Measurements from ENCODE around the gene TSPAN13.
"Not testable (repeated sequence)": the region's sequence is repeated elsewhere in the genome, so short reads cannot be mapped to it uniquely, and the experiment has no call there.

TSPAN13 gene

GRCh38 chr7:16740996-16741395 is 12.6 kb upstream of the TSPAN13 start:
- DNase-seq (ENCODE audit: low spot score) = no peak

GRCh38 chr7:16741676-16742075 is 11.9 kb upstream of the TSPAN13 start:
- no peak for DNase-seq (ENCODE audit: low spot score)

- no peak for DNase-seq (ENCODE audit: low spot score)
These were observed 11.0 kb upstream of the TSPAN13 start for GRCh38 chr7:16742547-16742946.

GRCh38 chr7:16743236-16743635 is 10.3 kb upstream of the TSPAN13 start:
- DNase-seq (ENCODE audit: low spot score) = no peak

- no peak for DNase-seq (ENCODE audit: low spot score)
These were observed 8.9 kb upstream of the TSPAN13 start for GRCh38 chr7:16744518-16745250.

GRCh38 chr7:16745645-16746044 is 7.9 kb upstream of the TSPAN13 start:
- DNase-seq (ENCODE audit: low spot score) = no peak

- no peak for DNase-seq (ENCODE audit: low spot score)
These were observed 6.5 kb upstream of the TSPAN13 start for GRCh38 chr7:16747102-16747501.

GRCh38 chr7:16753932-16754855 is 639 bp downstream of the TSPAN13 start:
- DNase-seq (ENCODE audit: low spot score) = no peak

- no peak for DNase-seq (ENCODE audit: low spot score)
These were observed 1.3 kb downstream of the TSPAN13 start for GRCh38 chr7:16754856-16755317.

- no peak for DNase-seq (ENCODE audit: low spot score)
These were observed 1.8 kb downstream of the TSPAN13 start for GRCh38 chr7:16755397-16755796.

GRCh38 chr7:16758036-16758435 is 4.5 kb downstream of the TSPAN13 start:
- DNase-seq (ENCODE audit: low spot score) = no peak

- DNase-seq (ENCODE audit: low spot score) = no peak
These were observed 5.4 kb downstream of the TSPAN13 start for GRCh38 chr7:16758631-16759611.

GRCh38 chr7:16759840-16760239 is 6.3 kb downstream of the TSPAN13 start:
- DNase-seq (ENCODE audit: low spot score) = no peak

GRCh38 chr7:16762177-16762576 is 8.6 kb downstream of the TSPAN13 start:
- DNase-seq (ENCODE audit: low spot score) = no peak

GRCh38 chr7:16764942-16765341 is 11.4 kb downstream of the TSPAN13 start:
- no peak for DNase-seq (ENCODE audit: low spot score)

GRCh38 chr7:16765436-16765859 is 11.9 kb downstream of the TSPAN13 start:
- DNase-seq (ENCODE audit: low spot score) = no peak

GRCh38 chr7:16769994-16770393 is 16.4 kb downstream of the TSPAN13 start:
- DNase-seq (ENCODE audit: low spot score) = not testable (repeated sequence)

- DNase-seq (ENCODE audit: low spot score) = no peak
These were observed 17.2 kb downstream of the TSPAN13 start for GRCh38 chr7:16770657-16771329.

- DNase-seq (ENCODE audit: low spot score) = no peak
These were observed 19.8 kb downstream of the TSPAN13 start for GRCh38 chr7:16773326-16773725.

GRCh38 chr7:16773884-16774283 is 20.3 kb downstream of the TSPAN13 start:
- DNase-seq (ENCODE audit: low spot score) = no peak

- no peak for DNase-seq (ENCODE audit: low spot score)
These were observed 20.7 kb downstream of the TSPAN13 start for GRCh38 chr7:16774294-16774693.
